ENCODE measurements around the gene OR52E6. TPM values are rescaled to one million over a fixed set of nuclear protein-coding genes. Genes with fewer than 3 reads are reported as not detected.

Gene OR52E6
- total and polyA plus RNA-seq, 2 of the 8 experiments (the other 6 are each of a cell fraction or from before 2014, with no cell fraction given) = 0.14 TPM; not detected in 1

- TF ChIP-seq CHD7 (IDR thresholded peaks at IDR 0.05; ENCODE audit: insufficient replicate concordance, low read length) = no peak
- no peak for TF ChIP-seq HDAC2 (IDR thresholded peaks at IDR 0.05; ENCODE audit: borderline replicate concordance in 1 of 2, low read depth in 2 of 2, low read length in 2 of 2)
- no peak for TF ChIP-seq TCF12 (IDR thresholded peaks at IDR 0.05; ENCODE audit: low read depth, low read length)
- TF ChIP-seq NRF1 (IDR thresholded peaks at IDR 0.05; ENCODE audit: low read depth, low read length) = no peak
- no peak for TF ChIP-seq CEBPB (IDR thresholded peaks at IDR 0.05; ENCODE audit: low read depth, low read length)
- no peak for TF ChIP-seq SAP30 (IDR thresholded peaks at IDR 0.05; ENCODE audit: insufficient read depth, insufficient replicate concordance, low read length)
- no peak for TF ChIP-seq KDM1A (IDR thresholded peaks at IDR 0.05; ENCODE audit: borderline replicate concordance, low read length)
- no peak for TF ChIP-seq TBP (IDR thresholded peaks at IDR 0.05; ENCODE audit: low read depth, low read length)
- no peak for TF ChIP-seq POLR2AphosphoS5 (IDR thresholded peaks at IDR 0.05; ENCODE audit: low read depth, low read length)
- no peak for TF ChIP-seq POU5F1 (IDR thresholded peaks at IDR 0.05; ENCODE audit: low read depth, low read length)
- no peak for TF ChIP-seq GABPA (IDR thresholded peaks at IDR 0.05; ENCODE audit: borderline replicate concordance, insufficient read depth, low read length)
- no peak for TF ChIP-seq RNF2 (IDR thresholded peaks at IDR 0.05; ENCODE audit: borderline replicate concordance, low read depth, low read length, missing control alignments, poor library complexity, severe bottlenecking)
These were observed 32.6 kb downstream of the OR52E6 start (continued) for GRCh38 chr11:5809122-5809519.
